NB4 (cell line): ENCODE data around the gene FMN1.

Experiments
- POLR2A ChIP-seq: IDR thresholded peaks from 2 replicates; pipeline ENCODE4 v1.6.1; 2011; ENCODE audit warnings: mild to moderate bottlenecking; ENCODE audit not compliant: insufficient read length; ENCODE audit errors: extremely low read depth
- TF ChIP-seq, protein P1 (sequence below): IDR thresholded peaks from one replicate; pipeline ENCODE4 v1.5.1; 2012; ENCODE audit warnings: low read depth, low read length

DNA sequence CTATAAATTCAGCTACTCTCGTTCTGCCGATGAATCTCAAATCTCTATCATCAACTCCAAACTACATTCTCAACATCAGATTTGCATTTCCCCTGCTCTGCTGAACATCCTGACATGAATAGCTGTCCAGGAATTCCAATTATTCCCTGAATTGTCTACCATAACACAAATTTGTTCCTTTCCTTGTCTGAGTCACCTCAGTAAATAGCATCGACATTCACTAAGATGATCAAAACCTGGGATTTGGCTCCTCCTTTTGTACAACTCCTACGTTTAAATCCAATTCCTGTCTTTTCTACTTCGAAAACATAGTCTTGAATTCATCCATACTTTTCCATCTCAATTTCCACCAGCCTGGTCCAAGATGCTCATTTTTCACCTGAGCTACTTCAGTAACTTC lies 369.7 kb downstream of the FMN1 start:
- TF ChIP-seq, protein P1, sequence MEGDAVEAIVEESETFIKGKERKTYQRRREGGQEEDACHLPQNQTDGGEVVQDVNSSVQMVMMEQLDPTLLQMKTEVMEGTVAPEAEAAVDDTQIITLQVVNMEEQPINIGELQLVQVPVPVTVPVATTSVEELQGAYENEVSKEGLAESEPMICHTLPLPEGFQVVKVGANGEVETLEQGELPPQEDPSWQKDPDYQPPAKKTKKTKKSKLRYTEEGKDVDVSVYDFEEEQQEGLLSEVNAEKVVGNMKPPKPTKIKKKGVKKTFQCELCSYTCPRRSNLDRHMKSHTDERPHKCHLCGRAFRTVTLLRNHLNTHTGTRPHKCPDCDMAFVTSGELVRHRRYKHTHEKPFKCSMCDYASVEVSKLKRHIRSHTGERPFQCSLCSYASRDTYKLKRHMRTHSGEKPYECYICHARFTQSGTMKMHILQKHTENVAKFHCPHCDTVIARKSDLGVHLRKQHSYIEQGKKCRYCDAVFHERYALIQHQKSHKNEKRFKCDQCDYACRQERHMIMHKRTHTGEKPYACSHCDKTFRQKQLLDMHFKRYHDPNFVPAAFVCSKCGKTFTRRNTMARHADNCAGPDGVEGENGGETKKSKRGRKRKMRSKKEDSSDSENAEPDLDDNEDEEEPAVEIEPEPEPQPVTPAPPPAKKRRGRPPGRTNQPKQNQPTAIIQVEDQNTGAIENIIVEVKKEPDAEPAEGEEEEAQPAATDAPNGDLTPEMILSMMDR = no peak
- TF ChIP-seq POLR2A = no peak
